ENCODE data around the gene CFAP46.

- TF ChIP-seq CTCF (conservative IDR thresholded peaks at IDR 0.05; ENCODE audit: low read depth, low read length): no peak
- no peak for TF ChIP-seq SMC3 (IDR thresholded peaks at IDR 0.05; ENCODE audit: low read depth, low read length)
- no peak for TF ChIP-seq RFX5 (IDR thresholded peaks at IDR 0.05; ENCODE audit: low read depth, low read length)
- TF ChIP-seq FOS (IDR thresholded peaks at IDR 0.05; ENCODE audit: low read depth, low read length): no peak
- no peak for TF ChIP-seq BHLHE40 (IDR thresholded peaks at IDR 0.05; ENCODE audit: low read depth, low read length)
- no peak for TF ChIP-seq POLR2A (IDR thresholded peaks at IDR 0.05; ENCODE audit: low read depth, low read length)
Measured at GRCh38 chr10:132880128-132880981, 62.0 kb downstream of the CFAP46 start.
